Thoracic aorta (tissue), 2 donors: ENCODE results near the gene NCKAP5. TPM values are rescaled to one million over a fixed set of nuclear protein-coding genes. Genes with fewer than 3 reads are reported as not detected.

Experiments
- ATAC-seq: fragments of 150-250 bp; one replicate; pipeline ENCODE4 v1.8.0; 2017; ENCODE audit warnings: low read depth; ENCODE audit not compliant: insufficient number of reproducible peaks, low FRiP score
- DNase-seq: peaks from one replicate; pipeline ENCODE4 v3.0.0-alpha.2; 2020; ENCODE audit warnings: low spot score
- H3K27ac ChIP-seq, 2 donors: fragments of 200-600 bp; sonication (generic); 1 replicate in 1 of 2; 2 replicates in 1 of 2; pipeline ENCODE4 v1.5.1; 2016; ENCODE audit warnings: mild to moderate bottlenecking in 2 of 2, moderate library complexity in 2 of 2
- H3K27me3 ChIP-seq: fragments of 200-600 bp; sonication (generic); replicated peaks from 2 replicates; pipeline ENCODE4 v1.6.0; 2016; ENCODE audit warnings: mild to moderate bottlenecking; ENCODE audit not compliant: insufficient read depth
- H3K36me3 ChIP-seq: fragments of 200-600 bp; sonication (generic); one replicate; pipeline ENCODE4 v1.5.1; 2016
- H3K4me1 ChIP-seq, 2 donors: fragments of 200-600 bp; sonication (generic); 1 replicate in 1 of 2; 2 replicates in 1 of 2; pipeline versions ENCODE4 v1.5.1 to v1.6.0; 2016; ENCODE audit warnings: low read depth in 2 of 2, mild to moderate bottlenecking in 1 of 2; ENCODE audit not compliant: control insufficient read depth in 1 of 2
- H3K4me3 ChIP-seq: fragments of 200-600 bp; sonication (generic); 2 replicates; pipeline ENCODE4 v1.5.1; 2016; ENCODE audit warnings: mild to moderate bottlenecking
- H3K9me3 ChIP-seq: fragments of 200-600 bp; sonication (generic); 2 replicates; pipeline ENCODE4 v1.5.1; 2016
- total RNA-seq, 2 donors: library from RNA; depleted of rRNA; stranded (reverse); fragments of >200 nt; gene quantifications; one replicate each; pipeline versions ENCODE4 v1.1.0 to v1.2.3, GENCODE V29; 2016
- TF ChIP-seq, protein P1 (sequence below): fragments of 200-600 bp; sonication (generic); IDR thresholded peaks from one replicate; pipeline ENCODE4 v1.5.1; 2019; ENCODE audit warnings: antibody characterized with exemption

Gene NCKAP5
- total RNA-seq, 2 donors from 2014 or later, result 1.2 to 1.9 TPM

DNA sequence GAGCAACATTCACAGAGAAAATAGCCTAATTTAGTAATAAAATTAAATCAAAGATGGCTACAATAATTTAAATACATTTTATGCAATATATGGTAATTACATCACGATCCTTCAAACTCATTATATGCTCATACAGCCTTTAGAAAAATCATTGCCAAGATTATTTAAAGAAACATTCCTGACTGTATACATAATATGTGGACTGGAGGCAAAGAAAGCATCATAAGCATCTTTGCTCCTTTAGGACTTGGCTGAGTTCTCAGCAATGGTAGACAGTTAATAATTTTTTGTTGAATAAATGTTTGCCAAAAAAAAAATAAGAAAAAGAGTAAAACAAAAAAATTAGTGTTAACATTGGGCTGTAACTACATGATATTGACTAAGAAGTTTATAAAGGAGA is 26.9 kb downstream of the NCKAP5 start:
- H3K27me3 ChIP-seq, result no peaks in the 10 kb centered on the region
- H3K4me3 ChIP-seq, result no peak overlapping the region
- H3K4me1 ChIP-seq, result no peaks in the 10 kb centered on the region
- H3K36me3 ChIP-seq, result no peaks in the 10 kb centered on the region
- DNase-seq (no peak), ATAC-seq (no peak)
- no peaks in the 10 kb centered on the region for H3K9me3 ChIP-seq
- no peak overlapping the region for H3K27ac ChIP-seq
- TF ChIP-seq, protein P1, sequence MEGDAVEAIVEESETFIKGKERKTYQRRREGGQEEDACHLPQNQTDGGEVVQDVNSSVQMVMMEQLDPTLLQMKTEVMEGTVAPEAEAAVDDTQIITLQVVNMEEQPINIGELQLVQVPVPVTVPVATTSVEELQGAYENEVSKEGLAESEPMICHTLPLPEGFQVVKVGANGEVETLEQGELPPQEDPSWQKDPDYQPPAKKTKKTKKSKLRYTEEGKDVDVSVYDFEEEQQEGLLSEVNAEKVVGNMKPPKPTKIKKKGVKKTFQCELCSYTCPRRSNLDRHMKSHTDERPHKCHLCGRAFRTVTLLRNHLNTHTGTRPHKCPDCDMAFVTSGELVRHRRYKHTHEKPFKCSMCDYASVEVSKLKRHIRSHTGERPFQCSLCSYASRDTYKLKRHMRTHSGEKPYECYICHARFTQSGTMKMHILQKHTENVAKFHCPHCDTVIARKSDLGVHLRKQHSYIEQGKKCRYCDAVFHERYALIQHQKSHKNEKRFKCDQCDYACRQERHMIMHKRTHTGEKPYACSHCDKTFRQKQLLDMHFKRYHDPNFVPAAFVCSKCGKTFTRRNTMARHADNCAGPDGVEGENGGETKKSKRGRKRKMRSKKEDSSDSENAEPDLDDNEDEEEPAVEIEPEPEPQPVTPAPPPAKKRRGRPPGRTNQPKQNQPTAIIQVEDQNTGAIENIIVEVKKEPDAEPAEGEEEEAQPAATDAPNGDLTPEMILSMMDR, result no peak

DNA sequence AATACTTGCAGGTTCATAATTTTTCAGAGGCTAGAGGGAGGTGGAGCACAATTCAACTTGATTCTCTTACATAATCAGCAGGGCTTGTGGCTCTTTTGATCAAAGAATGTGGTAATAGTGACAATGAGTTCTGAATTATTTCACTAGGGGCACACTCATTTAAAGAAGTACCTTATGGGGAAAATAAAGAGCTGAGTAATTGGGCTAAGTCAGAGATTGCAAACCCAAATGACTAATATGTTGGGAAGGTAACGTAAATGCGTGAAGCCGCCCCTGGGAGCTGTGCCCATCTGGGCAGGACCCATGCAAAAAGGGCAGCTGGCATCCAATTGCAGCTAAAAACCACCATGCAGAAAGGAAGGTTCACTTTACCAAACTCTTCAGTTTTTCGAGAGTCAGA is 35.3 kb downstream of the NCKAP5 start:
- no peaks in the 10 kb centered on the region for H3K9me3 ChIP-seq
- no peaks in the 10 kb centered on the region for H3K36me3 ChIP-seq
- no peak for ATAC-seq
- H3K27me3 ChIP-seq, result no peaks in the 10 kb centered on the region
- TF ChIP-seq, protein P1, result no peak
- DNase-seq, result no peak
- no peak overlapping the region for H3K4me3 ChIP-seq
- no peak overlapping the region for H3K27ac ChIP-seq
- no peaks in the 10 kb centered on the region for H3K4me1 ChIP-seq

- Histone ChIP-seq H3K4me1 (no peaks in the 10 kb centered on the region), H3K27me3 (no peaks in the 10 kb centered on the region), H3K27ac (no peak overlapping the region), H3K36me3 (no peaks in the 10 kb centered on the region), H3K4me3 (no peak overlapping the region), H3K9me3 (no peaks in the 10 kb centered on the region)
- TF ChIP-seq, protein P1, result no peak
- ATAC-seq (no peak), DNase-seq (no peak)
Measured at GRCh38 chr2:133531382-133531781, 36.9 kb downstream of the NCKAP5 start.

DNA sequence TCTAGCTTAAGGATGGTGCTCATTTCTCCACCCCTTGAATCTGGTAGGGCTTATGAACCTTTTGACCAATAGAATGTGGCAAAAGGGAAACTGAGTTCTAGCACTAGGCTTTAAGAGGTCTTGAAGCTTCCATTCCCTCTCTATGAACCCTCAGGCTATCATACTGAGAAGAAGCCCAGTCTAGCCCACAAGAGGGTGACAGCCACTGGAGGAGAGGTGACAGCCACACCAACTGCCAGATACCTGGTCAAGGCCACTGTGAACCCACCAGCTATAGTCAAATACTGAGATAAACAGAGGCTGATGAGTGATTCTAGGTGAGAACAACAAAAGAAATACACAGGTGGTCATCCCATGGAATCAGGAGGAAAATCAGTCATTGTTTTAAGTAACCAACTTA is 37.6 kb downstream of the NCKAP5 start:
- Histone ChIP-seq H3K9me3 (no peaks in the 10 kb centered on the region), H3K27me3 (no peaks in the 10 kb centered on the region), H3K36me3 (no peaks in the 10 kb centered on the region), H3K27ac (no peak overlapping the region), H3K4me3 (no peak overlapping the region), H3K4me1 (no peaks in the 10 kb centered on the region)
- TF ChIP-seq, protein P1, result no peak
- no peak for DNase-seq
- no peak for ATAC-seq

GRCh38 chr2:133526530-133527300 is 41.5 kb downstream of the NCKAP5 start:
- ATAC-seq (no peak), DNase-seq (no peak)
- TF ChIP-seq, protein P1, result no peak

More at GRCh38 chr2:133526530-133527300, 41.5 kb downstream of the NCKAP5 start:
- Histone ChIP-seq H3K4me1 (no peaks in the 10 kb centered on the region), H3K27ac (no peak overlapping the region), H3K27me3 (no peaks in the 10 kb centered on the region), H3K9me3 (no peaks in the 10 kb centered on the region), H3K36me3 (no peaks in the 10 kb centered on the region), H3K4me3 (no peak overlapping the region)
